Prostate gland (tissue), 2 donors: ENCODE results near the gene CTSA. TPM values are rescaled to one million over a fixed set of nuclear protein-coding genes. Genes with fewer than 3 reads are reported as not detected.
A peak's percentile ranks its signal among the peaks of the same experiment; 100 is the strongest.

ENCODE experiments used
- DNase-seq: peaks from one replicate; pipeline ENCODE4 v3.0.0-alpha.2; 2019; ENCODE audit warnings: low spot score
- H3K27ac ChIP-seq, 2 donors: fragments of 200-600 bp; sonication (generic); 2 replicates each; pipeline ENCODE4 v1.5.1; 2017 to 2019
- H3K27me3 ChIP-seq: fragments of 200-600 bp; sonication (generic); replicated peaks from 2 replicates; pipeline ENCODE4 v1.5.1; 2019; ENCODE audit not compliant: insufficient read depth
- H3K36me3 ChIP-seq, 2 donors: fragments of 200-600 bp; sonication (generic); 1 replicate in 1 of 2; 2 replicates in 1 of 2; pipeline versions ENCODE4 v1.5.1 to v1.8.1; 2017 to 2019
- H3K4me1 ChIP-seq: fragments of 200-600 bp; sonication (generic); replicated peaks from 2 replicates; pipeline ENCODE4 v1.5.1; 2019
- H3K4me3 ChIP-seq, 2 donors: fragments of 200-600 bp; sonication (generic); 2 replicates each; pipeline ENCODE4 v1.5.1; 2017 to 2019
- H3K9me3 ChIP-seq: fragments of 200-600 bp; sonication (generic); 2 replicates; pipeline ENCODE4 v1.5.1; 2017
- POLR2A ChIP-seq: fragments of 450-650 bp; IDR thresholded peaks from one replicate; pipeline ENCODE4 v1.6.1; 2016; ENCODE audit warnings: antibody characterized with exemption, mild to moderate bottlenecking
- POLR2AphosphoS5 ChIP-seq: sonication (generic); formaldehyde crosslinking; IDR thresholded peaks from one replicate; pipeline ENCODE4 v1.6.1; 2017; ENCODE audit warnings: antibody characterized with exemption
- WGBS: methylation state at CpG from one replicate; pipeline ENCODE4 v1.1.5; 2018; 5-methylcytosine and 5-hydroxymethylcytosine counted together
- intact Hi-C: fragments of 100-400 bp; cut with DNase I; formaldehyde crosslinking; loops from one replicate; pipeline ENCODE4 v1.14.2; 2022
- total RNA-seq, 2 donors: library from RNA; depleted of rRNA; stranded (reverse); fragments of >200 nt; gene quantifications; one replicate each; pipeline ENCODE4 v1.1.0, GENCODE V29; 2016
- TF ChIP-seq, protein P1 (sequence below), 4 experiments: fragments of 200-600 bp in 2 of 4; fragments of 450-650 bp in 2 of 4; sonication (generic) in 2 of 4; IDR thresholded peaks; 1 replicate in 3 of 4; 2 replicates in 1 of 4; pipeline ENCODE4 v1.5.1; 2016 to 2019; ENCODE audit warnings: antibody characterized with exemption in 4 of 4, mild to moderate bottlenecking in 2 of 4, moderate library complexity in 2 of 4

The CTSA gene
- total RNA-seq, 2 donors from 2014 or later = 37.9 to 215 TPM

DNA sequence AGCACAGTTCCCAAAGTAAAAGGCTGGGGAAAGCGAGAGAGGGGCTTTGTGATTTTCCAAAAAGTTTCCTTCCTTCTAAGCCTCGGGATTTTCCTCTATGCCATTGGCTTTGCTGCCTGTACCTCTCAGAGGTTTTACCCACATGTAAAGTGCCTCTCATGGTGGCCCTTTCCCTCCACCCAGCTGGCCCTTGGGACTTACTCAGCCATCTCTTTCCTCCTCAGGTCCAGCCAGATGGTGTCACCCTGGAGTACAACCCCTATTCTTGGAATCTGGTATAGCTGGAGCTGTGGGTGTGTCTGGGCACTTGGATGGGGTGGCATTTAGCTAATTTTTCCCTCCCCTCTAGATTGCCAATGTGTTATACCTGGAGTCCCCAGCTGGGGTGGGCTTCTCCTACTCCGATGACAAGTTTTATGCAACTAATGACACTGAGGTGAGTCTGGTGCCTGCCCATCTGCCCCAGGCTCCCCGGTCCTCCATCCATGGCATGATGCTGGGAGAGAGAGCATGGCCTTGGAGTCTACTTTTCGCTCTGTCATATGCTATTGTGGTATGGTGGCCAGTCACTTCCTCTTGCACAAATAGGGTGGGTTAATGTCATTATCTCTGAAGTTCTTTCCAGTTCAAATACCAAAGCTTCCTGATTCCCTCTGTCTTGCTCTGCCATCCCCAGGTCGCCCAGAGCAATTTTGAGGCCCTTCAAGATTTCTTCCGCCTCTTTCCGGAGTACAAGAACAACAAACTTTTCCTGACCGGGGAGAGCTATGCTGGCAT, 1.1 kb downstream of the CTSA start:
- Histone ChIP-seq H3K4me3 (peak overlapping the region; percentile 71 to 74), H3K27me3 (no peaks in the 10 kb centered on the region), H3K36me3 (no peaks in the 10 kb centered on the region), H3K4me1 (peaks cover 6% of the 10 kb centered on the region), H3K27ac (no peak overlapping the region), H3K9me3 (no peaks in the 10 kb centered on the region)
- no peak for DNase-seq
- TF ChIP-seq, protein P1, sequence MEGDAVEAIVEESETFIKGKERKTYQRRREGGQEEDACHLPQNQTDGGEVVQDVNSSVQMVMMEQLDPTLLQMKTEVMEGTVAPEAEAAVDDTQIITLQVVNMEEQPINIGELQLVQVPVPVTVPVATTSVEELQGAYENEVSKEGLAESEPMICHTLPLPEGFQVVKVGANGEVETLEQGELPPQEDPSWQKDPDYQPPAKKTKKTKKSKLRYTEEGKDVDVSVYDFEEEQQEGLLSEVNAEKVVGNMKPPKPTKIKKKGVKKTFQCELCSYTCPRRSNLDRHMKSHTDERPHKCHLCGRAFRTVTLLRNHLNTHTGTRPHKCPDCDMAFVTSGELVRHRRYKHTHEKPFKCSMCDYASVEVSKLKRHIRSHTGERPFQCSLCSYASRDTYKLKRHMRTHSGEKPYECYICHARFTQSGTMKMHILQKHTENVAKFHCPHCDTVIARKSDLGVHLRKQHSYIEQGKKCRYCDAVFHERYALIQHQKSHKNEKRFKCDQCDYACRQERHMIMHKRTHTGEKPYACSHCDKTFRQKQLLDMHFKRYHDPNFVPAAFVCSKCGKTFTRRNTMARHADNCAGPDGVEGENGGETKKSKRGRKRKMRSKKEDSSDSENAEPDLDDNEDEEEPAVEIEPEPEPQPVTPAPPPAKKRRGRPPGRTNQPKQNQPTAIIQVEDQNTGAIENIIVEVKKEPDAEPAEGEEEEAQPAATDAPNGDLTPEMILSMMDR (IDR thresholded peaks at IDR 0.05) = no peak
- TF ChIP-seq POLR2A = no peak
- 81% methylated on average over 9 of the region's 9 CpGs for WGBS
- intact Hi-C loops = loop anchor here (10.0 kb wide), 1 partner anchor 73 kb away; no protein-coding TSS in a partner anchor

DNA sequence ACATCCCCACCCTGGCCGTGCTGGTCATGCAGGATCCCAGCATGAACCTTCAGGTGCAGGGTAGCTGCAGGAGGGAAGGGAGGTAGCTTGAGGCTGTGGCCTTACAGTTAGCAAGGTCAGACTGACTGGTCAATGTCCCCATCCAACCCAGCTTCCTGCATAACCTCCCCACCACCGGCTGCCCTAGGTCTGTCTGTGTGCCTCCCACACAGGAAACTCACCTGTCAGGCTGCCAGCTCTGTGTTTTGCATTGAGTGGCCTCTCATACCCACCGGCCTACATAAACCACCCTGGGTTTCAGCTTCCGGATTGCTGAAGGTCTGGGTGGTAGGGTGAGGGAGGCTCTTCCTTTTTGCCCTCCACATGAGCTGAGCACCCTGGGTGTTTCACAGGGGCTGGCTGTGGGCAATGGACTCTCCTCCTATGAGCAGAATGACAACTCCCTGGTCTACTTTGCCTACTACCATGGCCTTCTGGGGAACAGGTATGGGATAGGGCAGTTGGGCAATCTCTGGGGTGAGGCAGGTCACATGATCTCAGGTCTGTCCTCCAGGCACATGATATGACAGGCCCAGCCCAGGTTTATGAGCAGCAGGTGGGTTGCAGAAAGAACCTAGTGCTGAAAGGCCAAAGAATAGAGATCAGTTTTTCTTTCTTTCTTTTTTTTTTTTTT, 1.8 kb downstream of the CTSA start:
- no peak for DNase-seq
- no peak for TF ChIP-seq POLR2A
- TF ChIP-seq, protein P1 (IDR thresholded peaks at IDR 0.05) = no peak
- TF ChIP-seq POLR2AphosphoS5 = no peak
- Histone ChIP-seq H3K4me3 (no peak overlapping the region), H3K36me3 (no peaks in the 10 kb centered on the region), H3K4me1 (peaks cover 6% of the 10 kb centered on the region), H3K27ac (no peak overlapping the region), H3K27me3 (no peaks in the 10 kb centered on the region), H3K9me3 (no peaks in the 10 kb centered on the region)
- intact Hi-C loops = loop anchor here (10.0 kb wide), 1 partner anchor 72 kb away; no protein-coding TSS in a partner anchor
- WGBS = 80% methylated on average over 4 of the region's 4 CpGs

DNA sequence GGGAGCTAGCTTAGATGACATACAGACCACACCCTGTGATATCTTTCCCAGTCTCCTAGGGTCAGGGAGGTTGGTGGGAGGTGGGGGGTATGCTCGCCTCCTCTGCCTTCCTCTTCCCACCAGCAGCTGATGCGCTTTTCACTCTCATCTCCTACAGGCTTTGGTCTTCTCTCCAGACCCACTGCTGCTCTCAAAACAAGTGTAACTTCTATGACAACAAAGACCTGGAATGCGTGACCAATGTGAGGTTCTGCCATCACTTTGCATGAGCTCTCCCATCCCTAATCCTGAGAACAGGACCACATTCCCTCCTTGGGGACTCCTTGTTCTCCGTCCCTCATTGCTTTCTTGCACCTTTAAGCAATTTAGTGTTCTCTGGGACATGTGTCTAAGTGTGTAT, 2.7 kb downstream of the CTSA start:
- no peaks in the 10 kb centered on the region for H3K9me3 ChIP-seq
- H3K4me3 ChIP-seq = no peak overlapping the region
- no peaks in the 10 kb centered on the region for H3K36me3 ChIP-seq
- TF ChIP-seq, protein P1 (IDR thresholded peaks at IDR 0.05) = no peak
- TF ChIP-seq POLR2A = no peak
- no peak for TF ChIP-seq POLR2AphosphoS5
- DNase-seq = no peak
- no peaks in the 10 kb centered on the region for H3K27me3 ChIP-seq
- intact Hi-C loops = loop anchor here (10.0 kb wide), 1 partner anchor 71 kb away; no protein-coding TSS in a partner anchor
- H3K4me1 ChIP-seq = peaks cover 6% of the 10 kb centered on the region
- 96% methylated on average over 4 of the region's 4 CpGs for WGBS
- H3K27ac ChIP-seq = no peak overlapping the region

DNA sequence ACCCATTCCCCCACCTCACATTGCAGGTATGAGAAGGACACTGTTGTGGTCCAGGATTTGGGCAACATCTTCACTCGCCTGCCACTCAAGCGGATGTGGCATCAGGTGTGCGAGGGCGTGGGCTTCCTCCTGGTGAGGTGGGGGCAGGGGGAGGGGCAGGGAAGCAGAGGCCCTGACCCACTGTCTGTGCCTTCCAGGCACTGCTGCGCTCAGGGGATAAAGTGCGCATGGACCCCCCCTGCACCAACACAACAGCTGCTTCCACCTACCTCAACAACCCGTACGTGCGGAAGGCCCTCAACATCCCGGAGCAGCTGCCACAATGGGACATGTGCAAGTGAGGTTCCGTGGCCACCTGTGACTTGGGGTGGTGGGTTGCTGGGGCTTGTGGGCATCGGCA, 3.7 kb downstream of the CTSA start:
- DNase-seq = no peak

More for the DNA sequence above, 3.7 kb downstream of the CTSA start:
- no peaks in the 10 kb centered on the region for H3K36me3 ChIP-seq
- 87% methylated on average over 11 of the region's 12 CpGs for WGBS
- intact Hi-C loops = loop anchor here (10.0 kb wide), 1 partner anchor 70 kb away; no protein-coding TSS in a partner anchor
- H3K27ac ChIP-seq = no peak overlapping the region
- peaks cover 6% of the 10 kb centered on the region for H3K4me1 ChIP-seq
- no peaks in the 10 kb centered on the region for H3K9me3 ChIP-seq
- no peak for TF ChIP-seq POLR2A
- TF ChIP-seq POLR2AphosphoS5 = no peak
- TF ChIP-seq, protein P1 (IDR thresholded peaks at IDR 0.05) = no peak
- H3K27me3 ChIP-seq = no peaks in the 10 kb centered on the region
- no peak overlapping the region for H3K4me3 ChIP-seq
